Muscle of back (tissue), 11 donors: ENCODE measurements around the gene WWOX. TPM values are rescaled to one million over a fixed set of nuclear protein-coding genes. Genes with fewer than 3 reads are reported as not detected.

ENCODE experiments used
- DNase-seq, 3 donors: peaks; one replicate each; pipeline versions ENCODE4 v3.0.0 to v3.0.0-alpha.2; 2013
- polyA plus RNA-seq, 10 donors: library from polyadenylated mRNA; unstranded; fragments of 120-200 nt; gene quantifications; one replicate each; pipeline ENCODE4 v1.2.1, GENCODE V29; 2013; ENCODE audit not compliant: insufficient read length in 10 of 10

The WWOX gene
- polyA plus RNA-seq, 10 donors, result 7.8 to 14.7 (median 12.8) TPM

DNA sequence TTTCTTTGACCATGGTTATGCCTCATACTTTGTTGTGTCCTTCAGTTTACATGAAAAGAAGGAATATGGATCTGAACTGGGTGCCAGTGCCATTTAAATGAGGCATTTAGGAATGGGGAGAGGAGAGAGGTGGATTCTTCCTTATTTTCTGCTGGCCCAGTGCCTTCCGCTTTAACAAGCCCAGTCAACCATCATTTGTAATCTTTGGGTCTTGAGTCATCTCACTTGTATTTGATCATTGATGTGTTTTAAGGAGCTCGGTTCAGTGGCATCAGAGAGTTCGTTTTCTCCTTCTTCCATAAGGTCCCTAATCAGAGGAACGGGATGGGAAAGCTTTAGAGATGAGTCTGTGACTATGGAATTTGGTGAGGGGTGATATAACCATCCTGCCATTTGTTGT, 334.9 kb downstream of the WWOX start:
- no peak for DNase-seq

DNA sequence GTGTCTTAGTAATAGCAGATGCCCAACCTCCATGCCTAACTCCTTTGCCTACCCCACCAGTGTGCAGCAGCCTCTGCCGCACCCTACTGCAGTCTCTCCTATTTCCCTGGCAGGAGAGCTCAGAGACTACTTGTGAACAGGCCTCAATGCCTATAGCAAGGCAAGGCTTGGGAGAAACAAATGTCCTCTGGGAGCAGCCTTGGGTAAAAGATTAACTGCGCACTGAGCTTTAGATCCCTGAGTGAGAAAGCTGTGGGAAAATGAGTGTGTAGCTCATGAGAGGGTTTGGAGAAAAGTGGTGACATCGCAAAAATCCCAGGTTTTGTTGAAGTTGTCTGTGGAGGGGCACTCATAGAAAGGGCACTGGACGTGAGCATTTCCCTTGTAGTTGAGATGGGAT, 335.8 kb downstream of the WWOX start:
- no peak for DNase-seq

DNA sequence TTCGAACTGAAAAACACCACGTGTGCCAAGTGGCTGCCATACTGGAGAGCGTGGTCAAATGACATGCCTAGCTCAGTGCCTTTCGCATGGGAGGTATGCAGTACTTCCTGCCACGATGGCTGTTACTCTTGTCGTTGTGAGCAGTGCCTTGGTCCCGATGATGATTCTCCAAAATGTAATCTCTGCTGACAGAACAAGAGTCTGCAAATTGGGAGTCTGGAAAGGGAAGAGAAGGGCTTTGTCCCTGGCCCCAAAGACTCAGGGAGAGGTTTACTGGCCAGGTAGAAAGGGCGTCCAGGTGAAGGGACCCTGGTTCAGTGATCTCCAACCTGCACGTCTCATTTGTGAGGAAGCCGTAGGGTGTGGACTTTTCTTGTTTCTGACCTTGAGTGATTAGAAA, 336.6 kb downstream of the WWOX start:
- DNase-seq, result no peak

DNA sequence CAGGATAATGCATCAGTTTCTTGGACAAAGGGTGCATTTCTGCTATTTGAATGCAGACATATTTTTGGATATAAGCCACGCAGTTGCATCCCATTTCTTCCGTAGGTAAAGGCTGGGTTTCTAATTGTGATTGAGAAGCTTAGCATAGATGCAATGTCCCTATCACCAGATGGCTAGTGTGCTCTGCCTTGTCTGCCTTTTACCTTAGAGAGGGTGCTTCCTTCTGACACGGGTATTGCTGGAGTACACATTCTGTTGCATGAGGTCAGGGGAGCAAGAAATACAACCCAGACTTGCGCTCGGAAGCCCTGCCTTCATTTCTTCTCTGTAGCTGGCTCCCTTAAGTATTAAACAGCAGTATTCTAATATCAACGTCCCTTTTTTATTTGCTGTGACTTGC, 337.4 kb downstream of the WWOX start:
- no peak for DNase-seq

DNA sequence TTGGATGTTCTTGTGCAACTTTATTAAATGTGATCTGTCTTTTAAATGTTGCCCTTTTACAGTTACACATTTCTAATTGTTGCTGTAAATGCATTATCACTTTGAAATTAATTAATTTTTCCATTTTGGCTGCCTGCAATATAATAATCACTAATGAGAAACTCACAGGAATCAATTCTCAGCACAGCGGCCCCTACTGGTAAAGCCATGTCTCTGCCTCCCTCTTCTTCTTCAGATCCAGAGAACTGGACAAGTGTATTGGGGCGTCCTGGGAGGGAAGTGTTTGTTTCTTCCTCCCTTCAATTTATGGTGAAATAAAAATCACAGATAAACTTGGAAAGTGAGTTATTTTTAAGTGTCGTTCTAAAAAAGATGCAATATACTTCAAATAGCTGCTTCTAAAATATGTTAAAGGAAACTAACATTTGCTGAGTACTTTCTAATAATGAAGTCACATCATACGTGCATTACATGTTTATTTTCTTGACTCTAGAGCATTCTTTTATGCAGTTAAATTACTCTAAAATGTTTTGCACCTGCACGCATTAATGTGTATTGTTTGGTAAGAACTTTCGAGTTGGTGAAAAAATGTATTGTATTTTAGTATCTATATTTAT, 338.0 kb downstream of the WWOX start:
- no peak for DNase-seq

DNA sequence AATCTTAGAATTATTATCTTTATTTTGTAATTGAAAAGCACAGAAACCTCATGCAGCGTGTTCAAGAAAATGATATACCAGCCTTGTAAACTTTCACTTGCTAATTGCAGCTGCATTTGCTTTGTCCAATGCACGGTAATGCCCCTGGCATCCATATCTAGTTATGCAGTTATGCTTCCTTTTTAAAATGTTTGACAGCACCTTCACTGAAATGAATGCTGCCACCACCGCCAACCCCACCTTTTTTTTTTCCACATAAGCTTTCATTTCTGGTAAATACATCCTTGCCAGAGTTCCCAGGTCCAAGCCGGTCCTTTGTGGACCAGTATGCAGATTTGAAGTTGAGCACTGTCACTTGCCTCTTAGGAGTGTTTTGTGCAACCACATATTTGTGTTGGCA, 338.8 kb downstream of the WWOX start:
- no peak for DNase-seq

DNA sequence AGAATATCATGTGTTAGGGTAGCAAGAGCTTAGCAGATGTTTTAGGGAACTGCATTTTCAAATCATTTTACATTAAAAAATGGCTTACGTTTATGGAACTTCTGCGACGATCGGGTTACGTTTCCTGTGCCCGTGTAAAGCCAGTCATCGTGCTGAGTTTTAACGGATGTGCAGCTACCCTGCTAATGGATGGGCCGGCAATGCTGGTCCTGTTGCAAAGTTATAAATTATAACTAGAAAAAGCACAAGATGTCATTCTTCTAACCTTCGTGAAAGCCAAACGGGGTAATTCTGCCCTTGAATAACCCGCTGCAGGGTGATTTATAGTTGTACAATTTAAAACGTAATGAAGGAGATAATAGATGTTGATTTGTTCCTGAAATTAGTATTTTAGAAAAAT, 339.2 kb downstream of the WWOX start:
- DNase-seq, result no peak

DNA sequence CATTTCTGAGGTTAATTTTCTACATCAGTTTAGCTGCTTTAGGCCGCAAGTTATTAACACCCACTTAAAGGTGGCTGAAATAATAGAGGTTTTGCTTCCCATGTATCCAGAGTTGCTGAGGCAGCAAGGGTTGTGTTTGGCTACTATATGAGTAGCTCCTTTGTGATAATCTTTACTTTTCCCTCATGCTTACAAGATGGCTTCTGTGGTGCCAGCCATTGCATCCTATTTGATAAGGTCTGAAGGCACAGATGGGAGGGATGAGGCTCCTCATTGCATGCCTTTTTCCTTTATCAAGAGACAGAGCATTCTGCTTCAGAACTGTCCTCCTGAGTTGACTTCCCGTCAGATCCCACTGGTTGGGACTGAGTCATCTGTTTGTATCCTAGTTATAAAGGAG, 340.2 kb downstream of the WWOX start:
- DNase-seq, result no peak

DNA sequence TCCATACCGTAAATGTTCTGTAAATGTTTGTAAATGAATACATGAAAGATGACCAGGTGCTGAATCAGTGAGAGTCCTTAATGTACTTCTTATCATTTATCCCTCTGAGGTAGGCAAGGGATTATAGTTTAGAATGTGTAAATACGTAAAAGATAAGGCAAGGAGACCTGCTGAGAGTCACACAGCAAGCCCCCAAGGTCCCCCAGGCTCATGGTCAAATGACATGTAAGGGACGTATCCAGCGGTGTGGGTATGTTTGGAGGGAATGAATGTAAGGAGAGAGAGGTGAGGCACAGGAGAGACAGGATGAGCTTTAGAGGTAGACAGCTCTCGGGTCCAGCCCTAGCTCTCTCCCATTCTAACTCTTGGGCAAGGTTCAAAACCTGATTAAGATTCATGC, 341.8 kb downstream of the WWOX start:
- no peak for DNase-seq

DNA sequence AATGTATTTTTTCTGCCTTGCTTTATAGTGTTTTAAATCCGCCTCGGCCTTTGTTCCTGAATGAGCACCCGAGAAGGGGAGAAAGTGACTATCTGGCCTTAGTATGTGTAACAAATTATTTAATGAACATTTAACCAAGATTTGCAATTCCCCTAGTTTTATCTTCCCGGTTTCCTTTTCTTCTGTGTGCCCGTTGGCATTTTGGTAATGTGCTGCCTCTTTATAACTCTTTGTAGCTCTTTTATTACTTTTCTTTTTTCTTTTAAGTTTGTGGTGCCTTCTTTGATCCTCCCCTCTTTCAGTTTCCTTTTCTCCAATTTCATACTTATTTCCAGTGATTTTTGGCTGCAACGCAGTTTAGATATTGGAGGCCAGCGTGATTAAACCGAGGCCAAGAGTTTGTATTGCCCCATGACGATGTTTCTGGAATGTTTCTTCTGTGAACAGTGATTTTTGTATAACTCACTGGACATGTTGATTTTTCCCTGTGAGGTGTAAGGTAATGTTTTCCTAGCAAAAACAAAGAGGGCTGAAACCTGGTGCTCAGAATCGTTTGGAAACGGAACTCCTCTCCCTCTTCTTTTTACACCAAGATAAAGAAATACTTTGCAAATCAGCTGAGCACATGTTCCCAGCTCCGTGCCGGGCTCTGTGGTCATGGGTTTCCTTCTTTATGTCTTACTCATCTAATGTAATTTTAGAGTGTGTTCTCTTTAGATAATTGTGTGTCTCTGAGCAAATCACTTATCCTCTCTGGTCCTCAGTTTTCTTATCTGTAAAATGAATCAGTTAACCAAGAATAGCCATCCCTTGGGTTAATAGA, 344.3 kb downstream of the WWOX start:
- DNase-seq, result peak in 1 of 3 donors; percentile 45

DNA sequence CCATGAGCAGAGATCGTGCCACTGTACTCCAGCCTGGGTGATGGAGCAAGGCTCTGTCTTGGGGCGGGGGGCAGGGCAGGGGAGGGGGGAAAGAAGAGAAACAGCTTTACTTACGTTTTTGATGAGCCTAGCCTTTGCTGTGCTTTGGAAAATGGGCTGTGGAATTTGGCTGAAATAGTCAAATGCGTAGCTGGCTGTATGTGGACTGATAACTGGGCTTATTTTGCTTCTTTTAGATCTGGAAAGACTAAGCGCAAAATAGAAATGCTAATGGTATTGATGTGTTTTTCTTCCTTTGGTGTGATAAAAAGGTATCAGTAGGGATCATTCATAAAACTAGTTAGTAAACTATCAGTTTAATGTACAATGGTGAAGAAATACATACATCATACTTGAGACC, 346.4 kb downstream of the WWOX start:
- no peak for DNase-seq

DNA sequence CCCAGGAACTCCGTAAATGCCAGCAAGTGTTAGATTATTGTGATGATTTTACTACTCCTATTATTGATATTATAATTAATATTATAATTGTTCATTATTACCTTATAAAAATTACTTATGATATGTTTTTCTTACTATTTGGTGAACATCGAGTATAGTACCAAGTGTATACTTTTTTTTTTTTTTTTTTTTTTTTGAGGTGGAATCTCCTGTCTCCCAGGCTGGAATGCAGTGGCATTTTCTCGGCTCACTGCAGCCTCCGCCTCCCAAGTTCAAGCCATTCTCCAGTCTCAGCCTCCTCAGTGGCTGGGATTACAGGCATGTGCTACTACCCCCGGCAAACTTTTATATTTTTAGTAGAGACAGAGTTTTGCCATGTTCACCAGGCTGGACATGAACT, 347.0 kb downstream of the WWOX start:
- DNase-seq, result no peak

DNA sequence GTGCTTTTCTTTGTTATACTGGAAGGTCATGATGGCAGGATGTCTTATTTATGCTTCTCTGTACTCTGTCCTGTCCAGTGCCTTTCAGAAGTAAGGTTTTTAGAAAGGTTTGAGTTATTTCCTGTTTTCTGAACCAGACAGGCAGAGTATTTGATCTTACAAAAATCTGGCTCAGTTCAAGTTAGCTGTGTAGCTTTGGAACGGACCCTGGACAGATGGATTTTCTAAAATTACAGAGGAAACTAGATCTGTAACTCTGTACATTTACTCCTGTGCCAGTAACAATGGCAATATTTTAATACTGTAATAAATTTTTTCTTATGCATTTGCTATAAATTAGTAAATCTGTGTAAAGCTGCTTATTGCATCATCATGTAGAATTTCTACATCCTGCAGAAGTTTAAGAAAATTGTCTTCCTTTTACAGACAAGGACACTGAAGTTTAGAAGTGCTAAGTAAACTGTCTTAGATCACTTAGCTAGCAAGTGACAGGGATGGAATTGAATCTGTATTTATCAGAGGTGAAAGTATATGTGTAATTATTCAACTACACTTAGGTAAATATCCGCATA, 347.6 kb downstream of the WWOX start:
- DNase-seq, result peak; percentile 25 to 54 (median 33)

DNA sequence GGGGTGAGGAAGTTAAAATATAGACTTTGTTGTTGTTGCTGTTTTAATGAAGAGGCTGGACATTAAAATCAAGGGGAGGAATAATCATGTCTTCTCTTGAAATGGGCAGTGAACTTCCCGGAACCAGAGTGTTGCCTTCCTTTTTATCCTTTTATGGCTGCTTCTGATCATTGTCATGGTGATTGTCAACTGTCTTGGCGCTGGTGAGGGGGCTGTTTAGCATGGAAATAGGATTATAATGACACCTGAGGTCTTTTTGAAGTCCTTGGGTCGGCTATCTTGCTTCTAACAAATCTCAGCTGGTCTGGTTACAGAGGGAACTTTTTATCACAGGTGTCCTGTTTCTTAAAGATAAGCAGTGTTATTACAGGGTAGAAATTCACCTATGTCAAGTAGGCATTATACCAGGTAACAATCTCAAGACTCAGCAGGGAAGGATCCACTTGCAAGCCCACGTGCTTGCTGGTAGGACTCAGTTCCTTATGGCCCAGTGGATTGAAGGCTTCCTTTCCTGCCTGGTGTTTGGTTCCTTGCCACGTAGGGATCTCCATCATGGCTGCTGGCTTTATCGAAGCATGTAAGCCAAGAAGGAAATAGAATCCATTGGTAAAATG, 349.3 kb downstream of the WWOX start:
- no peak for DNase-seq

DNA sequence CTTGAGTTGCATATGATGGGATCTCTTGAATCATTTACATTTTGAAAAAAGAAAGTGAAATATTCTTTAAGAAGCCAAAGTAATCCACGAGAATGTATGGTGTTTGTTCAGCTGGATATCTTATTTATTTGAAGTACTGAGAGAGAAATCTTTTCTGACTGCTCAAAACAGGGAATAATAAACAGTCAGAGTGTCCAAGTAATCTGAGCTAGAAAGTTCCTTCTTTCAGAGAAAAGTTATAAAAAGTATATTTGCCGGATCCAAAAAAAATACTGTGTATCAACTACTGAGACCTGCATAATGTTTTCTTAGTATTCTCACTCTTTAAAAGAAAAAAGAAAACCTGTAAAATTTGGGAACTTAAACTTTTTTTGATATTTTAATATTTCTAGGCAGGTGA, 350.8 kb downstream of the WWOX start:
- DNase-seq, result peak in 2 of 3 donors; percentile 16 to 33

DNA sequence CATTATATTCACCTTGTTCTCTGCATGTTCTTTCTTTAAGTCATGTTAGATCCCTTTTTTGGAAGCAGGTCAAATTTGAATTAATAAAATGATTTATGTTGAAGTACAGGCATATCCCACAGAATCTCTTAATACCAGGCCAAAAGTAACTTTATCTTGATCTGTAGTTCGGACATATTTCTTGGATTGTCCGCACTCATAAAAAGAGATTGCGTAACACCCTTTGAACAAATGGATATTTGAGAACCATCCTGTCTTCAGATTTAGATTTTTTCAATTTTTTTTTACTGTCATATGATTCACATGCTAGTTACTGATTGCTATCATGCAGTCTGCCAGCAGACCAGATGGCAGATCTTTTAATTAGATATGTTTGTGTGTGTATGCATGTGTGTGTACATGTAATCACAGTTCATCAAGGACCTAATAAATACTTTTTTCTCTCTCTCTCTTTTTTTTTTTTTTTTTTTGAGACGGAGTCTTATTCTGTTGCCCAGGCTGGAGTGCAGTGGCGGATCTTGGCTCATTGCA, 352.6 kb downstream of the WWOX start:
- no peak for DNase-seq

DNA sequence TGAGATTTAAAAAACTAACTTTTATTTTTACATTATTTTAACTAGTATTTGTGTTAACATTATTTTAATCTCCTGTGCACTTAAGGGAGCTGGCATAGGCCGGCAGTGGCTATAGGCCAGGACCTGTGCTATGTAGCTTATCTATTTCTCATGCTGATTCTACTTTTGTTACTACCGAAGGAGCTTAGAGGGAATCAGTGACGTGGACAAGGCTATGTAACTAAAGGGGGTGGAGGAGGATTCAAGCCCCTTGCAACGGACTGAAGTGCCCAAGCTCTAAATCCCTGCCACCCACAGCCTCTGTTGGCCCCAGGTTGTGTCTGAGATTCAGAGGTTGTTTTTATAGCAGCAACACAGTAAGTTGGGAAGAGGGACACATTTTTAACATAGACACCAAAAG, 356.4 kb downstream of the WWOX start:
- no peak for DNase-seq

DNA sequence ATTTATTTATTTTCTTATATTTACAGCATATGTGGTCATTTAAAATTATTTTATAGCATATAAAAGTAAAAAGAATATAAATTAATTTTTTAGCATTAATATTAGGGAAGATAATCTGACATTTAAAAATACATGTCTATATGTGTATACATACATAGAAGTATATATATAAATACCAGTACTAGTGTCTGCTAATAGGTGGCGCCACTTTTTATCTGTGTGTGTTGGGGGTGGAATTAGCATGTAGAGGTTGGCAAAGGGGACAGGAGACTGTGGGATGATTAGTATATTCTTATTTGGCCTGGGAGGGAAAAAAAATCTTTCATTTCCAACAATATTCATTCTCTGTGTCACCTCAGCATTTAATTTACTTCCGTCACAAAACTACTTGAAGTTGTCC, 359.1 kb downstream of the WWOX start:
- DNase-seq, result no peak

DNA sequence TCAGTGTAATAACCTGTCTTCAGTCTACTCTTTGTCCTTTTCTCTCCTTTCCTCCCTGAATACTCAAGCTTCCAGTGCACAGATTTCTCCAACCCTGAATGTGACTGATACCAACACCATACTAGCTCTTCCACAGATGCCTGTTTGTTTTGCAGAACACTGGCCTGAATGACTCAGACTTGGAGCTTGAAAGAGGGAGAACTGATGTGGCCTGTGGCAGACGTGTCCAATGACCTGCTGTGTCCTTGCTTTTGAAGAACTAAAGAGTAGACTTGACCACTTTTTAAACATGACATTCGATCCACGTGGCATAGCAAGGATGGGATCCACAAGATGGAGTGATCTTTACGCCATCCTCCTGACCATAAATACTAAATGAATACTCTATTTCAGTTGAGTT, 361.0 kb downstream of the WWOX start:
- no peak for DNase-seq

DNA sequence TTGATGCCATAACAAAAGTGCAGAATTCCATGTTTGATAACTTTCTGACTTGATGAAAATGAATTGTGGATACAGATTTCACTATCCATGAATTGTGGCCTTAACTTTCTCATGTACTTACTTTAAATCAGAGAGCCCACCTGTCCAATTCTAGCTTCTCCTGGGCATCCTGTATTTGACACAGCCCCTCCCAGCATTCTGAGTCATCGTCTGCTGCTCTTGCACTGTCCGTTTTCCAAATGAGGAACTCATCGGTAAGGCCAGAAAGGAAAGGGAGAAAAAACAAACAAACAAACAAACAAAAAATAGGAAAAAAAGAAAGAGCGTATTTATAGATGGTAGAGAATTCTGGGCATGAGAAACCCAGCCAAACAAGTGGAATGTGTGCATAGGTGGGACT, 361.6 kb downstream of the WWOX start:
- DNase-seq, result no peak

DNA sequence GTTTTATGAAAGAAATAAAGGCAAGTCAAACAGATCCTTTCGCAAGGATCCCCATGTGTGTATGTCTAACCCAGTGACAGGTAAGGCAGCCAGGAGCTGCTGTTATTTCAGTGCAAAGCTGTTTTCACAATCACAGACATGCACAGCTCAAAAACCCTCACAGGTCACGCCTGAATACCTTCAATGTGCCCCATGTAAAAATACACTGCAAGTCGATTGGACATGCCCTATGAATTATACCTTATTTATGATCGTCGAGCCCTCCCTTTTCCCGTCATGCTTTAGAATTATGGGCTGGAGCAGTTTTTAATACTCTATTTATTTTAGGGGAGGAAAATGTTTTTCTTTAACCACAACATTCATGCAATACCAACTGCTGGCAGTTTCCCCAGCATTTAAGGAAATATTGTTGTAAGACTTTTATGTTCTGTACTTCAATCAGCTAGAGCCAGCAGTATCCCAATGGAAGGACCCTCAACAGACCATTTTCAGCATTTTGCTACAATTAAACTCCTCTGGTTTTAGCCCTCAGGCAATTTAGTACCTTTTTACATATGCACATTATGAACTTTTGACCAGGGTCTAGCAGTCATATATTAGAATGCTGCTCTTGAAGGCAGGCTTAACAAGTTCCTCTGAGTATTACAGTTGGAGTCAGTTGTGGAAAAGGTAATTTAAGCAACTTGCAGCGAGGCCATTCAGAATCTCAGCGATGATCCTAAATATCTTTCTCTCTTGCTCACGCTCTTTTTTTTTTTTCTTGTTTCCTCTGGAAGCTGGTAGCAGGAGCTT, 362.2 kb downstream of the WWOX start:
- DNase-seq, result peak in 2 of 3 donors; percentile 28 to 58
